HCT116 (cell line): ENCODE data around the gene PEX6. TPM values are rescaled to one million over a fixed set of nuclear protein-coding genes. Genes with fewer than 3 reads are reported as not detected.

ENCODE experiments used
- ATAC-seq: fragments of 200-7000 bp; cut with Tn5 transposase; 2 replicates; pipeline ENCODE4 v1.9.1; 2020; ENCODE audit warnings: mild to moderate bottlenecking, moderate library complexity
- BruUV-seq: library from RNA; stranded (reverse); fragments of 400-500 nt; replicated peaks from 2 replicates; lab custom pipeline; 2021; lab: Mats Ljungman, UMichigan
- CTCF ChIA-PET: fragments of 300-600 bp; sonication (Branson Sonifier 250); formaldehyde crosslinking; loops from one replicate; lab custom pipeline; 2021; ENCODE audit warnings: antibody characterized with exemption; lab: Charles Lee
- POLR2A ChIA-PET: fragments of 300-600, 350-600 bp; sonication (Branson Sonifier 250); formaldehyde crosslinking; loops from one replicate; lab custom pipeline; 2021; ENCODE audit warnings: antibody characterized with exemption; lab: Charles Lee
- RAD21 ChIA-PET, 2 experiments: fragments of 300-600 bp; sonication (Branson Sonifier 250); formaldehyde crosslinking; loops; one replicate each; lab custom pipeline; 2023; ENCODE audit warnings: low total read pairs in 2 of 2; ENCODE audit not compliant: uncharacterized antibody in 2 of 2, unreplicated experiment in 2 of 2, low non-redundant PET in 1 of 2; lab: Charles Lee
- DNase-seq: peaks from one replicate; pipeline ENCODE4 v3.0.0-alpha.2; 2010; ENCODE audit warnings: low read depth, low spot score
- H2AFZ ChIP-seq: fragments of 200-600 bp; shearing (Covaris generic), sonication (generic); 2 replicates; pipeline ENCODE4 v1.6.1; 2017; ENCODE audit warnings: low read depth, mixed run types, mixed read lengths, antibody characterized with exemption, low read length; ENCODE audit not compliant: poor library complexity, severe bottlenecking
- H3K27ac ChIP-seq: 2 replicates; pipeline ENCODE4 v1.5.1; 2012; ENCODE audit warnings: low read depth, low read length
- H3K27me3 ChIP-seq: fragments of 200-600 bp; sonication (generic); 2 replicates; pipeline ENCODE4 v1.6.1; 2016; ENCODE audit warnings: mixed run types, low read length, mixed read lengths; ENCODE audit not compliant: insufficient read depth
- H3K36me3 ChIP-seq, 2 experiments: fragments of 200-500 bp in 1 of 2; fragments of 200-600 bp in 1 of 2; sonication (Bioruptor generic) in 1 of 2; sonication (generic) in 1 of 2; 2 replicates each; pipeline versions ENCODE4 v1.5.1 to v1.6.1; 2014 to 2016; ENCODE audit warnings: low read length in 2 of 2, inconsistent platforms in 1 of 2, mixed read lengths in 1 of 2, mixed run types in 1 of 2; ENCODE audit not compliant: insufficient read depth in 2 of 2, control insufficient read depth in 1 of 2
- H3K4me1 ChIP-seq, 2 experiments: fragments of 200-600 bp in 1 of 2; sonication (generic) in 1 of 2; 2 replicates each; pipeline versions ENCODE4 v1.5.1 to v1.6.1; 2012 to 2017; ENCODE audit warnings: low read length in 2 of 2, inconsistent platforms in 1 of 2, mild to moderate bottlenecking in 1 of 2, mixed read lengths in 1 of 2, mixed run types in 1 of 2, moderate library complexity in 1 of 2; ENCODE audit not compliant: insufficient read depth in 2 of 2, control insufficient read depth in 1 of 2
- H3K4me2 ChIP-seq: fragments of 200-600 bp; sonication (generic); 2 replicates; pipeline ENCODE4 v1.6.1; 2017; ENCODE audit warnings: mixed run types, low read length, mixed read lengths
- H3K4me3 ChIP-seq, 2 experiments: fragments of 200-600 bp in 1 of 2; sonication (generic) in 1 of 2; replicated peaks in 1 of 2; 2 replicates each; pipeline ENCODE4 v1.5.1; 2011 to 2016; ENCODE audit warnings: low read length in 2 of 2, control low read depth in 1 of 2, low read depth in 1 of 2, mild to moderate bottlenecking in 1 of 2, mixed read lengths in 1 of 2, mixed run types in 1 of 2
- H3K79me2 ChIP-seq: fragments of 200-600 bp; sonication (generic); 2 replicates; pipeline ENCODE4 v1.6.1; 2017; ENCODE audit warnings: mild to moderate bottlenecking, mixed run types, low read length, moderate library complexity, mixed read lengths; ENCODE audit not compliant: insufficient read depth
- H3K9ac ChIP-seq: fragments of 200-600 bp; sonication (generic); 2 replicates; pipeline ENCODE4 v1.6.1; 2016; ENCODE audit warnings: low read length, mixed read lengths
- H3K9me2 ChIP-seq: fragments of 200-600 bp; sonication (generic), shearing (Covaris generic); 2 replicates; pipeline ENCODE4 v1.6.1; 2017; ENCODE audit warnings: mixed run types, mild to moderate bottlenecking, moderate library complexity; ENCODE audit not compliant: insufficient read depth
- H3K9me3 ChIP-seq, 2 experiments: fragments of 200-500 bp in 1 of 2; fragments of 200-600 bp in 1 of 2; sonication (Bioruptor generic) in 1 of 2; sonication (generic) in 1 of 2; 2 replicates each; pipeline ENCODE4 v1.6.1; 2014 to 2017; ENCODE audit warnings: low read length in 2 of 2, mixed read lengths in 2 of 2, inconsistent platforms in 1 of 2, low read depth in 1 of 2, mild to moderate bottlenecking in 1 of 2, mixed run types in 1 of 2, moderate library complexity in 1 of 2; ENCODE audit not compliant: control insufficient read depth in 1 of 2, insufficient read depth in 1 of 2
- H4K20me1 ChIP-seq: fragments of 200-600 bp; sonication (generic), shearing (Covaris generic); 2 replicates; pipeline ENCODE4 v1.6.1; 2017; ENCODE audit warnings: mixed run types, mild to moderate bottlenecking, moderate library complexity; ENCODE audit not compliant: insufficient read depth
- EGR1 ChIP-seq: IDR thresholded peaks from 2 replicates; pipeline ENCODE4 v1.6.1; 2012; ENCODE audit warnings: low read depth
- ELF1 ChIP-seq: IDR thresholded peaks from 2 replicates; pipeline ENCODE4 v1.6.1; 2012; ENCODE audit warnings: low read depth, borderline replicate concordance
- EZH2 ChIP-seq: fragments of 200-600 bp; sonication (generic); IDR thresholded peaks from 2 replicates; pipeline ENCODE4 v1.6.1; 2017; ENCODE audit warnings: antibody characterized with exemption, mixed run types
- FOSL1 ChIP-seq: IDR thresholded peaks from 2 replicates; pipeline ENCODE4 v1.6.1; 2012; ENCODE audit warnings: low read depth
- JUND ChIP-seq: IDR thresholded peaks from 2 replicates; pipeline ENCODE4 v1.6.1; 2012
- POLR2A ChIP-seq: IDR thresholded peaks from 2 replicates; pipeline ENCODE4 v1.7.0; 2011; ENCODE audit warnings: borderline replicate concordance; ENCODE audit not compliant: insufficient read depth, insufficient read length; ENCODE audit errors: extremely low read depth
- POLR2AphosphoS5 ChIP-seq: IDR thresholded peaks from 2 replicates; pipeline ENCODE4 v1.6.1; 2011; ENCODE audit warnings: mild to moderate bottlenecking, low read depth, low read length, moderate library complexity
- RAD21 ChIP-seq: IDR thresholded peaks from 2 replicates; pipeline ENCODE4 v1.6.1; 2012; ENCODE audit warnings: low read depth, mild to moderate bottlenecking
- SIN3A ChIP-seq: IDR thresholded peaks from 2 replicates; pipeline ENCODE4 v1.6.1; 2012; ENCODE audit warnings: low read depth
- SP1 ChIP-seq: IDR thresholded peaks from 2 replicates; pipeline ENCODE4 v1.6.1; 2012; ENCODE audit warnings: low read depth
- YY1 ChIP-seq: IDR thresholded peaks from 2 replicates; pipeline ENCODE4 v1.6.1; 2011; ENCODE audit warnings: low read length, low read depth, moderate library complexity, mild to moderate bottlenecking; ENCODE audit not compliant: insufficient replicate concordance; ENCODE audit errors: extremely low read depth
- ZNF274 ChIP-seq: fragments of 200-500 bp; sonication (Bioruptor generic); IDR thresholded peaks from 2 replicates; pipeline ENCODE4 v1.6.1; 2014; ENCODE audit warnings: mild to moderate bottlenecking, low read depth, low read length, inconsistent platforms
- intact Hi-C: fragments of 100-400 bp; cut with micrococcal nuclease; formaldehyde crosslinking; loops from 2 replicates; pipeline ENCODE4 v1.10.0; 2022
- total RNA-seq: library from RNA; stranded (reverse); gene quantifications from one replicate; pipeline ENCODE4 v1.2.1, GENCODE V29; 2021; ENCODE audit not compliant: unreplicated experiment
- TF ChIP-seq, protein P1 (sequence below): IDR thresholded peaks from 2 replicates; pipeline ENCODE4 v1.6.1; 2012; ENCODE audit warnings: low read depth
- TF ChIP-seq, protein P2 (sequence below), 3 experiments: fragments of 200-600 bp in 1 of 3; sonication (generic) in 1 of 3; IDR thresholded peaks in 2 of 3; conservative IDR thresholded peaks in 1 of 3; 2 replicates each; pipeline ENCODE4 v1.5.1; 2012 to 2017; ENCODE audit warnings: low read depth in 2 of 3, low read length in 2 of 3, antibody characterized with exemption in 1 of 3, borderline replicate concordance in 1 of 3, control low read depth in 1 of 3, mild to moderate bottlenecking in 1 of 3, mixed read lengths in 1 of 3, mixed run types in 1 of 3, moderate library complexity in 1 of 3; ENCODE audit not compliant: insufficient read depth in 1 of 3
- TF ChIP-seq, protein P3 (sequence below): IDR thresholded peaks from 2 replicates; pipeline ENCODE4 v1.6.1; 2012
- TF ChIP-seq, protein P4 (sequence below): IDR thresholded peaks from 2 replicates; pipeline ENCODE4 v1.6.1; 2011; ENCODE audit warnings: mild to moderate bottlenecking, low read length, moderate library complexity; ENCODE audit not compliant: insufficient replicate concordance; ENCODE audit errors: extremely low read depth

PEX6 gene
- total RNA-seq, 1 experiment from 2014 or later, result 21.4 TPM

GRCh38 chr6:42937548-42938427 lies 41.2 kb downstream of the PEX6 start:
- CTCF ChIA-PET, result no interaction called here

More at GRCh38 chr6:42937548-42938427, 41.2 kb downstream of the PEX6 start:
- H3K9me2 ChIP-seq, result no peaks in the 10 kb centered on the region
- H4K20me1 ChIP-seq, result no peaks in the 10 kb centered on the region
- H3K4me2 ChIP-seq, result no peak overlapping the region
- H3K36me3 ChIP-seq, result peaks cover 22 to 27% of the 10 kb centered on the region in 2 experiments; a peak in 3 of 4 replicates
- RAD21 ChIA-PET, result no interaction called here
- no peaks in the 10 kb centered on the region for H3K27me3 ChIP-seq
- no peak overlapping the region for H3K9ac ChIP-seq
- H2AFZ ChIP-seq, result no peak overlapping the region
- BruUV-seq, result no TSS peak
- H3K4me1 ChIP-seq, result no peaks in the 10 kb centered on the region
- no peaks in the 10 kb centered on the region for H3K9me3 ChIP-seq
- DNase-seq, result no peak
- ATAC-seq, result no peak
- no peak for TF ChIP-seq POLR2AphosphoS5
- TF ChIP-seq, protein P1, sequence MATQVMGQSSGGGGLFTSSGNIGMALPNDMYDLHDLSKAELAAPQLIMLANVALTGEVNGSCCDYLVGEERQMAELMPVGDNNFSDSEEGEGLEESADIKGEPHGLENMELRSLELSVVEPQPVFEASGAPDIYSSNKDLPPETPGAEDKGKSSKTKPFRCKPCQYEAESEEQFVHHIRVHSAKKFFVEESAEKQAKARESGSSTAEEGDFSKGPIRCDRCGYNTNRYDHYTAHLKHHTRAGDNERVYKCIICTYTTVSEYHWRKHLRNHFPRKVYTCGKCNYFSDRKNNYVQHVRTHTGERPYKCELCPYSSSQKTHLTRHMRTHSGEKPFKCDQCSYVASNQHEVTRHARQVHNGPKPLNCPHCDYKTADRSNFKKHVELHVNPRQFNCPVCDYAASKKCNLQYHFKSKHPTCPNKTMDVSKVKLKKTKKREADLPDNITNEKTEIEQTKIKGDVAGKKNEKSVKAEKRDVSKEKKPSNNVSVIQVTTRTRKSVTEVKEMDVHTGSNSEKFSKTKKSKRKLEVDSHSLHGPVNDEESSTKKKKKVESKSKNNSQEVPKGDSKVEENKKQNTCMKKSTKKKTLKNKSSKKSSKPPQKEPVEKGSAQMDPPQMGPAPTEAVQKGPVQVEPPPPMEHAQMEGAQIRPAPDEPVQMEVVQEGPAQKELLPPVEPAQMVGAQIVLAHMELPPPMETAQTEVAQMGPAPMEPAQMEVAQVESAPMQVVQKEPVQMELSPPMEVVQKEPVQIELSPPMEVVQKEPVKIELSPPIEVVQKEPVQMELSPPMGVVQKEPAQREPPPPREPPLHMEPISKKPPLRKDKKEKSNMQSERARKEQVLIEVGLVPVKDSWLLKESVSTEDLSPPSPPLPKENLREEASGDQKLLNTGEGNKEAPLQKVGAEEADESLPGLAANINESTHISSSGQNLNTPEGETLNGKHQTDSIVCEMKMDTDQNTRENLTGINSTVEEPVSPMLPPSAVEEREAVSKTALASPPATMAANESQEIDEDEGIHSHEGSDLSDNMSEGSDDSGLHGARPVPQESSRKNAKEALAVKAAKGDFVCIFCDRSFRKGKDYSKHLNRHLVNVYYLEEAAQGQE, result no peak
- no peak for TF ChIP-seq SP1
- no peak for TF ChIP-seq POLR2A
- TF ChIP-seq JUND, result no peak
- TF ChIP-seq EGR1, result no peak
- no peak for TF ChIP-seq YY1
- TF ChIP-seq FOSL1, result no peak
- no peak for TF ChIP-seq ZNF274
- TF ChIP-seq SIN3A, result no peak
- no peak for TF ChIP-seq RAD21
- TF ChIP-seq, protein P2, sequence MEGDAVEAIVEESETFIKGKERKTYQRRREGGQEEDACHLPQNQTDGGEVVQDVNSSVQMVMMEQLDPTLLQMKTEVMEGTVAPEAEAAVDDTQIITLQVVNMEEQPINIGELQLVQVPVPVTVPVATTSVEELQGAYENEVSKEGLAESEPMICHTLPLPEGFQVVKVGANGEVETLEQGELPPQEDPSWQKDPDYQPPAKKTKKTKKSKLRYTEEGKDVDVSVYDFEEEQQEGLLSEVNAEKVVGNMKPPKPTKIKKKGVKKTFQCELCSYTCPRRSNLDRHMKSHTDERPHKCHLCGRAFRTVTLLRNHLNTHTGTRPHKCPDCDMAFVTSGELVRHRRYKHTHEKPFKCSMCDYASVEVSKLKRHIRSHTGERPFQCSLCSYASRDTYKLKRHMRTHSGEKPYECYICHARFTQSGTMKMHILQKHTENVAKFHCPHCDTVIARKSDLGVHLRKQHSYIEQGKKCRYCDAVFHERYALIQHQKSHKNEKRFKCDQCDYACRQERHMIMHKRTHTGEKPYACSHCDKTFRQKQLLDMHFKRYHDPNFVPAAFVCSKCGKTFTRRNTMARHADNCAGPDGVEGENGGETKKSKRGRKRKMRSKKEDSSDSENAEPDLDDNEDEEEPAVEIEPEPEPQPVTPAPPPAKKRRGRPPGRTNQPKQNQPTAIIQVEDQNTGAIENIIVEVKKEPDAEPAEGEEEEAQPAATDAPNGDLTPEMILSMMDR (IDR thresholded peaks at IDR 0.05 in 2 of 3, conservative IDR thresholded peaks at IDR 0.05 in 1 of 3; ENCODE audit: borderline replicate concordance in 1 of 3, insufficient read depth in 1 of 3, low read depth in 2 of 3, low read length in 2 of 3), result no peak
- TF ChIP-seq, protein P3, sequence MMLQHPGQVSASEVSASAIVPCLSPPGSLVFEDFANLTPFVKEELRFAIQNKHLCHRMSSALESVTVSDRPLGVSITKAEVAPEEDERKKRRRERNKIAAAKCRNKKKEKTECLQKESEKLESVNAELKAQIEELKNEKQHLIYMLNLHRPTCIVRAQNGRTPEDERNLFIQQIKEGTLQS, result no peak
- no peak for TF ChIP-seq EZH2
- TF ChIP-seq, protein P4, sequence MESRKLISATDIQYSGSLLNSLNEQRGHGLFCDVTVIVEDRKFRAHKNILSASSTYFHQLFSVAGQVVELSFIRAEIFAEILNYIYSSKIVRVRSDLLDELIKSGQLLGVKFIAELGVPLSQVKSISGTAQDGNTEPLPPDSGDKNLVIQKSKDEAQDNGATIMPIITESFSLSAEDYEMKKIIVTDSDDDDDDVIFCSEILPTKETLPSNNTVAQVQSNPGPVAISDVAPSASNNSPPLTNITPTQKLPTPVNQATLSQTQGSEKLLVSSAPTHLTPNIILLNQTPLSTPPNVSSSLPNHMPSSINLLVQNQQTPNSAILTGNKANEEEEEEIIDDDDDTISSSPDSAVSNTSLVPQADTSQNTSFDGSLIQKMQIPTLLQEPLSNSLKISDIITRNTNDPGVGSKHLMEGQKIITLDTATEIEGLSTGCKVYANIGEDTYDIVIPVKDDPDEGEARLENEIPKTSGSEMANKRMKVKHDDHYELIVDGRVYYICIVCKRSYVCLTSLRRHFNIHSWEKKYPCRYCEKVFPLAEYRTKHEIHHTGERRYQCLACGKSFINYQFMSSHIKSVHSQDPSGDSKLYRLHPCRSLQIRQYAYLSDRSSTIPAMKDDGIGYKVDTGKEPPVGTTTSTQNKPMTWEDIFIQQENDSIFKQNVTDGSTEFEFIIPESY, result no peak
- no peak for TF ChIP-seq ELF1
- TF ChIP-seq, all 23 proteins: peak for 0
- H3K79me2 ChIP-seq, result peaks cover 19% of the 10 kb centered on the region
- no peak overlapping the region for H3K4me3 ChIP-seq
- POLR2A ChIA-PET, result no interaction called here
- no peak overlapping the region for H3K27ac ChIP-seq
- intact Hi-C loops, result no loop called here
